HepG2 (cell line): ENCODE data around the gene BLVRB. TPM values are rescaled to one million over a fixed set of nuclear protein-coding genes. Genes with fewer than 3 reads are reported as not detected.

ENCODE experiments used
- ARNT2 ChIP-seq: sonication (generic); formaldehyde crosslinking; IDR thresholded peaks from 2 replicates; pipeline ENCODE4 v1.8.0; 2022; ENCODE audit warnings: mild to moderate bottlenecking, low read depth, missing genetic modification reagents, moderate library complexity
- BRF2 ChIP-seq: sonication (generic); formaldehyde crosslinking; IDR thresholded peaks from 2 replicates; pipeline ENCODE4 v1.8.1; 2022; ENCODE audit warnings: mild to moderate bottlenecking, missing genetic modification reagents
- CHCHD3 ChIP-seq: sonication (generic); formaldehyde crosslinking; IDR thresholded peaks from 2 replicates; pipeline ENCODE4 v1.8.0; 2022; ENCODE audit warnings: mild to moderate bottlenecking, missing genetic modification reagents, moderate library complexity
- CHD4 ChIP-seq: fragments of 200-600 bp; sonication (generic); IDR thresholded peaks from 2 replicates; pipeline ENCODE4 v1.7.0; 2017; ENCODE audit warnings: mild to moderate bottlenecking, low read length, borderline replicate concordance
- DNMT3B ChIP-seq: conservative IDR thresholded peaks from 2 replicates; pipeline ENCODE4 v1.6.1; 2016; ENCODE audit warnings: missing biosample characterization, control low read depth
- DPF2 ChIP-seq: sonication (generic); formaldehyde crosslinking; IDR thresholded peaks from 2 replicates; pipeline ENCODE4 v1.4.0; 2020; ENCODE audit warnings: mild to moderate bottlenecking, low read depth, missing genetic modification reagents, borderline replicate concordance
- ETV5 ChIP-seq: IDR thresholded peaks from 2 replicates; pipeline ENCODE4 v1.6.1; 2018; ENCODE audit warnings: missing biosample characterization, missing genetic modification reagents, inconsistent platforms, borderline replicate concordance
- HIVEP1 ChIP-seq: sonication (generic); formaldehyde crosslinking; IDR thresholded peaks from 2 replicates; pipeline ENCODE4 v1.4.0; 2020; ENCODE audit warnings: mild to moderate bottlenecking, missing genetic modification reagents
- IRX3 ChIP-seq: sonication (generic); formaldehyde crosslinking; IDR thresholded peaks from 2 replicates; pipeline ENCODE4 v1.8.1; 2023; ENCODE audit warnings: mild to moderate bottlenecking, low read depth, missing genetic modification reagents, borderline replicate concordance
- ISX ChIP-seq: sonication (generic); formaldehyde crosslinking; conservative IDR thresholded peaks from 2 replicates; pipeline ENCODE4 v1.5.0; 2020; ENCODE audit warnings: missing genetic modification reagents
- KAT7 ChIP-seq: IDR thresholded peaks from 2 replicates; pipeline ENCODE4 v1.6.1; 2018; ENCODE audit warnings: borderline replicate concordance, missing compliant biosample characterization
- KLF15 ChIP-seq: sonication (generic); formaldehyde crosslinking; IDR thresholded peaks from 2 replicates; pipeline ENCODE4 v1.8.1; 2023; ENCODE audit warnings: borderline replicate concordance, mild to moderate bottlenecking, inconsistent platforms, missing genetic modification reagents, mixed read lengths
- MAZ ChIP-seq, 2 experiments: sonication (generic) in 1 of 2; formaldehyde crosslinking in 1 of 2; IDR thresholded peaks; 2 replicates each; pipeline versions ENCODE4 v1.5.0 to v1.6.1; 2012 to 2020; ENCODE audit warnings: low read depth in 2 of 2, mild to moderate bottlenecking in 2 of 2, borderline replicate concordance in 1 of 2, improper control_type of control experiment in 1 of 2, low read length in 1 of 2, missing genetic modification reagents in 1 of 2, moderate library complexity in 1 of 2
- MTA3 ChIP-seq: sonication (generic); formaldehyde crosslinking; IDR thresholded peaks from 2 replicates; pipeline ENCODE4 v1.4.0; 2020; ENCODE audit warnings: missing genetic modification reagents
- NFKBIZ ChIP-seq: IDR thresholded peaks from 2 replicates; pipeline ENCODE4 v1.6.1; 2018; ENCODE audit warnings: missing genetic modification reagents, missing compliant biosample characterization
- NONO ChIP-seq, 2 experiments: fragments of 450-650 bp in 1 of 2; sonication (generic) in 1 of 2; formaldehyde crosslinking in 1 of 2; IDR thresholded peaks in 1 of 2; conservative IDR thresholded peaks in 1 of 2; 2 replicates each; pipeline versions ENCODE4 v1.6.1 to v1.8.0; 2017 to 2022; ENCODE audit warnings: mild to moderate bottlenecking in 1 of 2, missing genetic modification reagents in 1 of 2, moderate library complexity in 1 of 2
- POLR2AphosphoS5 ChIP-seq: IDR thresholded peaks from 2 replicates; pipeline ENCODE4 v1.6.1; 2012; ENCODE audit warnings: low read depth, low read length
- REPIN1 ChIP-seq: sonication (generic); formaldehyde crosslinking; IDR thresholded peaks from 2 replicates; pipeline ENCODE4 v1.8.0; 2022; ENCODE audit warnings: missing genetic modification reagents, low read depth, mild to moderate bottlenecking, borderline replicate concordance
- SIX1 ChIP-seq: sonication (generic); formaldehyde crosslinking; IDR thresholded peaks from 2 replicates; pipeline ENCODE4 v1.4.0; 2020; ENCODE audit warnings: missing genetic modification reagents, borderline replicate concordance
- SOX6 ChIP-seq, 2 experiments: fragments of 450-650 bp in 1 of 2; sonication (generic) in 1 of 2; formaldehyde crosslinking in 1 of 2; IDR thresholded peaks; 2 replicates each; pipeline versions ENCODE4 v1.4.0 to v1.6.1; 2017 to 2020; ENCODE audit warnings: antibody characterized with exemption in 1 of 2, mild to moderate bottlenecking in 1 of 2, missing genetic modification reagents in 1 of 2
- SUZ12 ChIP-seq: fragments of 150-350 bp; IDR thresholded peaks from 2 replicates; pipeline ENCODE4 v1.6.1; 2014; ENCODE audit warnings: low read depth, low read length
- TOE1 ChIP-seq: sonication (generic); formaldehyde crosslinking; IDR thresholded peaks from 2 replicates; pipeline ENCODE4 v1.4.0; 2020; ENCODE audit warnings: mild to moderate bottlenecking, missing genetic modification reagents
- TSC22D2 ChIP-seq: sonication (generic); formaldehyde crosslinking; IDR thresholded peaks from 2 replicates; pipeline ENCODE4 v1.5.1; 2020; ENCODE audit warnings: missing genetic modification reagents, mild to moderate bottlenecking, borderline replicate concordance
- ZNF20 ChIP-seq: sonication (generic); formaldehyde crosslinking; IDR thresholded peaks from 2 replicates; pipeline ENCODE4 v1.4.0; 2020; ENCODE audit warnings: mild to moderate bottlenecking, moderate library complexity, missing genetic modification reagents
- ZNF446 ChIP-seq: sonication (generic); formaldehyde crosslinking; IDR thresholded peaks from 2 replicates; pipeline ENCODE4 v1.5.0; 2020; ENCODE audit warnings: mild to moderate bottlenecking, missing genetic modification reagents
- ZNF550 ChIP-seq: sonication (generic); formaldehyde crosslinking; IDR thresholded peaks from 2 replicates; pipeline ENCODE4 v1.4.0; 2020; ENCODE audit warnings: mild to moderate bottlenecking, missing genetic modification reagents, borderline replicate concordance
- ZNF629 ChIP-seq: sonication (generic); formaldehyde crosslinking; conservative IDR thresholded peaks from 2 replicates; pipeline ENCODE4 v1.5.0; 2020; ENCODE audit warnings: missing genetic modification reagents
- ZNF652 ChIP-seq: IDR thresholded peaks from 2 replicates; pipeline ENCODE4 v1.6.1; 2016; ENCODE audit warnings: low read depth, borderline replicate concordance
- polyA plus RNA-seq, 8 experiments: library from polyadenylated mRNA; depleted of rRNA in 3 of 8; stranded (reverse) in 7 of 8; unstranded in 1 of 8; fragments of >200 nt; fragmentation: Illumina TruSeq in 4 of 8; extraction: Trizol in 4 of 8; gene quantifications; 2 replicates each; pipeline versions ENCODE4 v1.2.1 to v1.2.3, GENCODE V29; 2011 to 2016; ENCODE audit warnings: low read depth in 4 of 8, missing spikeins in 1 of 8, mixed read lengths in 1 of 8; ENCODE audit not compliant: insufficient read depth in 1 of 8
- total RNA-seq, 5 experiments: library from RNA; depleted of rRNA; stranded (reverse); fragments of >200 nt; fragmentation: Illumina TruSeq; extraction: Trizol; gene quantifications; 2 replicates each; pipeline ENCODE4 v1.2.3, GENCODE V29; 2016; ENCODE audit warnings: low read depth in 1 of 5
- TF ChIP-seq, protein P1 (sequence below): sonication (generic); formaldehyde crosslinking; conservative IDR thresholded peaks from 2 replicates; pipeline ENCODE4 v1.4.0; 2020; ENCODE audit warnings: missing genetic modification reagents

BLVRB gene
- total and polyA plus RNA-seq, 2 of the 13 experiments (the other 11 are each of a cell fraction or from before 2014, with no cell fraction given) = 25.9 to 51.4 TPM

- TF ChIP-seq, protein P1, sequence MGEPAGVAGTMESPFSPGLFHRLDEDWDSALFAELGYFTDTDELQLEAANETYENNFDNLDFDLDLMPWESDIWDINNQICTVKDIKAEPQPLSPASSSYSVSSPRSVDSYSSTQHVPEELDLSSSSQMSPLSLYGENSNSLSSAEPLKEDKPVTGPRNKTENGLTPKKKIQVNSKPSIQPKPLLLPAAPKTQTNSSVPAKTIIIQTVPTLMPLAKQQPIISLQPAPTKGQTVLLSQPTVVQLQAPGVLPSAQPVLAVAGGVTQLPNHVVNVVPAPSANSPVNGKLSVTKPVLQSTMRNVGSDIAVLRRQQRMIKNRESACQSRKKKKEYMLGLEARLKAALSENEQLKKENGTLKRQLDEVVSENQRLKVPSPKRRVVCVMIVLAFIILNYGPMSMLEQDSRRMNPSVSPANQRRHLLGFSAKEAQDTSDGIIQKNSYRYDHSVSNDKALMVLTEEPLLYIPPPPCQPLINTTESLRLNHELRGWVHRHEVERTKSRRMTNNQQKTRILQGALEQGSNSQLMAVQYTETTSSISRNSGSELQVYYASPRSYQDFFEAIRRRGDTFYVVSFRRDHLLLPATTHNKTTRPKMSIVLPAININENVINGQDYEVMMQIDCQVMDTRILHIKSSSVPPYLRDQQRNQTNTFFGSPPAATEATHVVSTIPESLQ (CRISPR knock-in tag) = no peak
- no peak for TF ChIP-seq BRF2 (CRISPR knock-in tag)
- TF ChIP-seq POLR2AphosphoS5 = no peak
- TF ChIP-seq CHD4 = no peak
- TF ChIP-seq DPF2 (CRISPR knock-in tag) = peak; percentile 40; the same call in 1 of the 2 replicates
- TF ChIP-seq NONO (IDR thresholded peaks at IDR 0.05) = no peak
- 0 out of 2 replicates have a peak, but pooled peaks have one; percentile 29 for TF ChIP-seq NONO (CRISPR knock-in tag; conservative IDR thresholded peaks at IDR 0.05)
- no peak for TF ChIP-seq KLF15 (CRISPR knock-in tag)
- TF ChIP-seq ZNF550 (CRISPR knock-in tag) = no peak
- no peak for TF ChIP-seq MAZ (IDR thresholded peaks at IDR 0.05; ENCODE audit: borderline replicate concordance, low read depth, low read length)
- 0 out of 2 replicates have a peak, but pooled peaks have one; percentile 37 for TF ChIP-seq MAZ (CRISPR knock-in tag; IDR thresholded peaks at IDR 0.05; ENCODE audit: low read depth)
- peak; percentile 37; the same call in 1 of the 2 replicates for TF ChIP-seq ZNF629 (CRISPR knock-in tag)
- TF ChIP-seq ETV5 (CRISPR knock-in tag) = peak; percentile 69; the same call in 1 of the 2 replicates
- TF ChIP-seq CHCHD3 = no peak
- no peak for TF ChIP-seq SUZ12
- TF ChIP-seq NFKBIZ = no peak
- no peak for TF ChIP-seq ARNT2 (CRISPR knock-in tag)
- TF ChIP-seq REPIN1 = no peak
- TF ChIP-seq KAT7 (CRISPR knock-in tag) = no peak
- no peak for TF ChIP-seq TSC22D2 (CRISPR knock-in tag)
- TF ChIP-seq SIX1 = no peak
- TF ChIP-seq DNMT3B (CRISPR knock-in tag) = no peak
- TF ChIP-seq HIVEP1 = no peak
- no peak for TF ChIP-seq TOE1 (CRISPR knock-in tag)
- TF ChIP-seq ZNF446 (CRISPR knock-in tag) = no peak
- no peak for TF ChIP-seq SOX6 (IDR thresholded peaks at IDR 0.05)
- TF ChIP-seq SOX6 (CRISPR knock-in tag; IDR thresholded peaks at IDR 0.05) = peak; percentile 48
- TF ChIP-seq ISX (CRISPR knock-in tag) = no peak
- TF ChIP-seq ZNF652 (CRISPR knock-in tag) = no peak
- no peak for TF ChIP-seq ZNF20
- no peak for TF ChIP-seq IRX3 (CRISPR knock-in tag)
- TF ChIP-seq MTA3 (CRISPR knock-in tag) = no peak
These were observed 3.8 kb downstream of the BLVRB start (continued) for GRCh38 chr19:40461669-40462221.
